HAP-1 (cell line): ENCODE data around the gene SFT2D3.

Source experiments
- DNase-seq, 2 experiments: peaks; one replicate each; pipeline ENCODE4 v3.0.0-alpha.2; 2016 to 2020; ENCODE audit warnings: low spot score in 2 of 2
- H3K27me3 ChIP-seq: fragments of 250-450 bp; sonication (Bioruptor Pico); 2 replicates; pipeline ENCODE4 v1.5.1; 2020; ENCODE audit warnings: low read depth, mild to moderate bottlenecking, moderate library complexity
- H3K36me3 ChIP-seq: fragments of 250-450 bp; sonication (Bioruptor Pico); replicated peaks from 2 replicates; pipeline ENCODE4 v1.5.1; 2020; ENCODE audit warnings: mild to moderate bottlenecking
- H3K4me1 ChIP-seq: fragments of 250-450 bp; sonication (Bioruptor Pico); 2 replicates; pipeline ENCODE4 v1.5.1; 2020; ENCODE audit warnings: mild to moderate bottlenecking
- H3K4me3 ChIP-seq: fragments of 250-450 bp; sonication (Bioruptor Pico); 2 replicates; pipeline ENCODE4 v1.5.1; 2020; ENCODE audit warnings: mild to moderate bottlenecking, moderate library complexity
- H3K9me3 ChIP-seq: fragments of 250-450 bp; sonication (Bioruptor Pico); 2 replicates; pipeline ENCODE4 v1.5.1; 2020; ENCODE audit warnings: mild to moderate bottlenecking, moderate library complexity
- in situ Hi-C: fragments of 300-500 bp; cut with MboI; formaldehyde crosslinking; loops from 3 replicates; pipeline ENCODE4 v1.14.3; 2020; ENCODE audit warnings: low sequenced_read_pairs, inconsistent platforms, mixed read lengths

Gene SFT2D3

GRCh38 chr2:127719301-127720218, 18.3 kb downstream of the SFT2D3 start:
- in situ Hi-C loops = no loop called here
- no peak overlapping the region for H3K4me3 ChIP-seq
- peaks cover 68% of the 10 kb centered on the region for H3K36me3 ChIP-seq
- DNase-seq = no peak
- no peaks in the 10 kb centered on the region for H3K9me3 ChIP-seq
- no peaks in the 10 kb centered on the region for H3K4me1 ChIP-seq
- H3K27me3 ChIP-seq = no peaks in the 10 kb centered on the region

DNA sequence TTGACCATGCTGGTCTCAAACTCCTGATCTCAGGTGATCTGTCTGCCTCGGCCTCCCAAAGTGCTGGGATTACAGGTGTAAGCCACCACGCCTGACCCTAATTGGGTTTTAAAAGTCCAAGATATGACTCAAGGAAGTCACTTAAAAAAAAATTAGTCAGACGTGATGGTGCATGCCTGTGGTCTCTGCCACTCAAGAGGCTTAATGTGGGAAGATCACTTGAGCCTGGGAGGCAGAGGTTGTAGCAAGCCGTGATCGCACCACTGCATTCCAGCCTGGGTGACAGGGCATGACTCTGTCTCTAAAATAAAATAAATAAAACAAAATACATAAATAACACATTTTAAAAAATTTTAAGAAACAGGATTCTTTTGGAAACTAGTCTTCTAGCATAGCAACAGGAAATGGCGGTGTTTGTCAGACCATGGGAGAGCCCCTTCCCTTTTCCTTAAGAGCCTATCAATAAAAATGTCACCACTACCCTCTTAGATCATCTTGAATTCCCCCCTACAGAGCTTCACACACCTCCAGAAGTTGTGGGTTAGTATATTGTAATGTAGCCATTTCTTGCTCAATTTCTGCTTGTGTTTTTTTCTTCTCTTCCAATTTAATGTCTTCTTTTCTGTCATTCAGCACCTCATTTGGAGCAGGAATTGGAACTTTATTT, 20.1 kb downstream of the SFT2D3 start:
- peaks cover 68% of the 10 kb centered on the region for H3K36me3 ChIP-seq
- DNase-seq = no peak
- no peak overlapping the region for H3K4me3 ChIP-seq
- in situ Hi-C loops = no loop called here
- no peaks in the 10 kb centered on the region for H3K9me3 ChIP-seq
- no peaks in the 10 kb centered on the region for H3K4me1 ChIP-seq
- H3K27me3 ChIP-seq = no peaks in the 10 kb centered on the region

DNA sequence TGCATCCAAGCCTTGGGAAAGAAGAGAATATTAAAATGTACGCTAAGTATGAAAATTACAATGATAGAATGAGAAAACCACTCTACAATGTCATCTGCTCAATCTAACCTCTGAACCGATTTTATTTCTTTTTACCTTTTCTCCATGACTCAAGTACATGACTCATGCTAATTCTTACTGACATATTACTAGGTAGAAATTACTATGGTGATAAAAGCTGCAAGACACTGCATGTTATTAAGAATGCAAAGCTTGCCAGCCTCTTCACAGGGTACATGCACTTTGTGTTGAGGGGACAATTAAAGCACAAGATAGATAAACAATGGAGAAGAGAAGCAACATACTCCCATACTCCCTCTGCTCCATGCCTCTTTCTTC, 20.7 kb downstream of the SFT2D3 start:
- H3K4me3 ChIP-seq = no peak overlapping the region
- in situ Hi-C loops = no loop called here
- H3K27me3 ChIP-seq = no peaks in the 10 kb centered on the region
- peaks cover 63% of the 10 kb centered on the region for H3K36me3 ChIP-seq
- H3K9me3 ChIP-seq = no peaks in the 10 kb centered on the region
- H3K4me1 ChIP-seq = no peaks in the 10 kb centered on the region
- no peak for DNase-seq

DNA sequence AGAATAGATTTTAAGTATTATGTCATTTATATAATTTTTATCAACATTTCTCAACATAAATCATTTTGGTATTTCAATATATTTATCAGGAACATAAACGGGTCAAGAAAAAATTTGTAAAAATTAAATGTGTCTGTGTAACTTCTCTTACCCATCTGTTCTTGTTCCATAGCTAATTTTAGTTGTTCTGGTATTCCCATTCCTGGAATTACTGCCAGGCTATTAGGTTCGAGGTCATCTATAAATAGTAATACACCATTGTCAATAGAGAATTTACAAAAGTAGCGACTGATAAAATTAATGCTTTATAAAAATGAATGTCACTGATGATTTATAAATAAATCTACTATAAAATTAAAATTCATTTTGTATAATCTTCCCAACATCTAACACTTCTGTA, 21.5 kb downstream of the SFT2D3 start:
- H3K9me3 ChIP-seq = no peaks in the 10 kb centered on the region
- no peak overlapping the region for H3K4me3 ChIP-seq
- in situ Hi-C loops = no loop called here
- H3K36me3 ChIP-seq = peaks cover 62% of the 10 kb centered on the region
- no peak for DNase-seq
- no peaks in the 10 kb centered on the region for H3K4me1 ChIP-seq
- H3K27me3 ChIP-seq = no peaks in the 10 kb centered on the region

GRCh38 chr2:127726158-127726880, 25.0 kb downstream of the SFT2D3 start:
- in situ Hi-C loops = no loop called here
- H3K27me3 ChIP-seq = no peaks in the 10 kb centered on the region

GRCh38 chr2:127733113-127733815, 32.0 kb downstream of the SFT2D3 start:
- H3K27me3 ChIP-seq = 0 out of 2 replicates have a peak, but pooled peaks cover 2% of the 10 kb centered on the region
- DNase-seq = no peak
- in situ Hi-C loops = no loop called here
- H3K9me3 ChIP-seq = no peaks in the 10 kb centered on the region
- peaks cover 5% of the 10 kb centered on the region; the same call in 1 of the 2 replicates for H3K36me3 ChIP-seq
- H3K4me1 ChIP-seq = peaks cover 2% of the 10 kb centered on the region; the same call in 1 of the 2 replicates
- H3K4me3 ChIP-seq = no peak overlapping the region

More at GRCh38 chr2:127726158-127726880, 25.0 kb downstream of the SFT2D3 start:
- Histone ChIP-seq H3K4me1 (peaks cover 2% of the 10 kb centered on the region; the same call in 1 of the 2 replicates), H3K36me3 (peaks cover 28% of the 10 kb centered on the region), H3K9me3 (no peaks in the 10 kb centered on the region), H3K4me3 (no peak overlapping the region)
- no peak for DNase-seq

DNA sequence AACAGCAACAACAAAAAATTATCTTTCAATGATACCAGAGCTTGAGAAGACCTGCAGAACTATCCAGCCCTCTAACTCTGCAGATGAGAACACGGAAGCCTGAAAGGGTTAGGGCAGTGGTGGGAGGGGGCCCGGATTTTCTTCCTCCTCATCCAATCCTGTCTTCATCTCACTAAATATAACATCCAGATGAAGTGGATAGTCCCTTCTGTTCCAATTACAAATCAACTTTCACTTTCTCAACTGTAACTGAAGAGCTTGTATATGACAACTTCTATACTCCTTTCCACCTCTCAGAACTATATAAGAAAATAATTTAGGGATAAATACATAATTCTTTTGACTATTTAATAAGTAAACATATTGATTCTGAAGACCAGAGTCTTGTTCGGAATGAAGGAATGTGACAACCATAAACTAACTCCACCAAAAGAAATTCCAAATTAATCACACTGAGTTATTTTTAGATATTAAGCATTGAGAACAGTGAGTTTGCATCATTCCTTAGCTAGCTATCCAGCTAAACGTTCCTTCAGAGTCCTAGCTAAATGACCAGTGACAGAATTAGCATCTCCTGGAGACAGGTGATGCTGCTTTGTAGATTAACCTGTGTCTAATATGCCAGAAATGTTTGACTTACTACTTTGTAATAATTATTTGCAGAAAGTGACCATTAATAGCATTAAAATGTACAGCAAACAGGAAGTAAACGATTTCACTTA, 32.7 kb downstream of the SFT2D3 start:
- Histone ChIP-seq H3K36me3 (peaks cover 5% of the 10 kb centered on the region; the same call in 1 of the 2 replicates), H3K9me3 (no peaks in the 10 kb centered on the region), H3K27me3 (0 out of 2 replicates have a peak, but pooled peaks cover 2% of the 10 kb centered on the region), H3K4me1 (peaks cover 2% of the 10 kb centered on the region; the same call in 1 of the 2 replicates), H3K4me3 (no peak overlapping the region)
- in situ Hi-C loops = no loop called here
- no peak for DNase-seq

- H3K4me3 ChIP-seq = no peak overlapping the region
- no peak for DNase-seq
- in situ Hi-C loops = no loop called here
- H3K4me1 ChIP-seq = no peaks in the 10 kb centered on the region
- H3K36me3 ChIP-seq = peaks cover 5% of the 10 kb centered on the region; the same call in 1 of the 2 replicates
- H3K27me3 ChIP-seq = 0 out of 2 replicates have a peak, but pooled peaks cover 2% of the 10 kb centered on the region
- H3K9me3 ChIP-seq = no peaks in the 10 kb centered on the region
These were observed 33.7 kb downstream of the SFT2D3 start for GRCh38 chr2:127735044-127735443.

DNA sequence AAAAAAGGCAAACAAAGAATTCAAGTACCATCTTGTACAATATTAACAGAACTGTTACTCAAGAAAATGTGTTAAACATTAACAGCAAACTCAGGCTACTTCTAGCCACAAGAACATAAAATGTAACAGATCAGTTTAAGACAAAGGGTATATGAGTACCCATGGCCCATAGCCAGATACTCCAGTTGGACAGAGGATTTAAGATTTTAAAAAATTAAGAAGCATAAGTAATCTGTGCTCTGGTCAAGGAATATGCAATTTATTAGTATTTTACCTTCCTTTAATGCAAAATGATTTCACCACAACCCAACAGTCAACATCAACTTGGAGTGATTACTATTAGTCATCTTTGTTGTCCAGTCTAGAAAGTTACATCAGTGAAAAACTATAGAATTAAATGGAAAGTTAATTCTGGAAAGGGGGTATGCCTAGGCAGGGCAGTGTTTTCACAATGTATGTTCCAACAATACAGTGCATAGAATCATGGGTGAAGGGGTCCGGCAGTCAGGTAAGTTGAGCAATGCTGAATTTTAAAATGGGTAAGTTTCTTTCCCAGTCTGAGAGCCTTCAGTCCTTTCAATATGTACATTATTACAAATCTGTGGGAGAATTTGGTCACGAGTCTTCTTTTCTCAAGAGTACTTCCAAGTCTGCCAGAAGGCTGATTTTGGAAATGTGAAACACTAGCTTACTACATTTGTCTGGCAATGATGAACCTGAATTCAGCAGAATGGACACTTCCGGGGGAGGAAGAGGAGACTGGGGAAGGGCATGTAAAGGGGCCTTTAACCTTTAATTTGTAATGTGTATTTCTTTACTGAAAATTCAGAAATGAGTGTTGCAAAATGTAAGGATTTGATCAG, 34.5 kb downstream of the SFT2D3 start:
- Histone ChIP-seq H3K9me3 (no peaks in the 10 kb centered on the region), H3K4me3 (no peak overlapping the region), H3K4me1 (no peaks in the 10 kb centered on the region), H3K27me3 (0 out of 2 replicates have a peak, but pooled peaks cover 2% of the 10 kb centered on the region), H3K36me3 (peaks cover 12% of the 10 kb centered on the region; the same call in 1 of the 2 replicates)
- no peak for DNase-seq
- in situ Hi-C loops = no loop called here

GRCh38 chr2:127737892-127738291, 36.6 kb downstream of the SFT2D3 start:
- H3K36me3 ChIP-seq = peaks cover 13% of the 10 kb centered on the region; the same call in 1 of the 2 replicates
- no peaks in the 10 kb centered on the region for H3K9me3 ChIP-seq
- in situ Hi-C loops = no loop called here
- no peak overlapping the region for H3K4me3 ChIP-seq
- 0 out of 2 replicates have a peak, but pooled peaks cover 2% of the 10 kb centered on the region for H3K27me3 ChIP-seq
- no peaks in the 10 kb centered on the region for H3K4me1 ChIP-seq
- no peak for DNase-seq

DNA sequence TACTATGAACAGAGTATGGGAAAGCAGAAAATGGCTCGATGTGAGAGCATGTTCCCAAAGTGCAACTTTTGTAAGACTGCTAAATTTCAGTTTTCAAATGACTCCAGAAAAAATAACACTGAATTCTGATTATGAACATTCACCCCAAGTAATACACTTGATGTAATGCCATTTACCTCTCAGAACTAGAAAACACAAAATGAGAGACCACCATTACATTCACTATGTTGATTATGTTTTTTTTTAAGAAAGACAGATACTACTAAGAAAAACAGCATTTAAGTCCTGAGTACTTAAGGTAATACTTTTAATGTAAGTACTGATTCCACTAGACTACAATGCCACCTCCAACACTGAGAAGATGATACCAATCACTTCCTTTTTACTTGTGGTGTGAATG, 38.5 kb downstream of the SFT2D3 start:
- in situ Hi-C loops = no loop called here
- Histone ChIP-seq H3K36me3 (peaks cover 23% of the 10 kb centered on the region), H3K4me1 (peaks cover 8% of the 10 kb centered on the region), H3K9me3 (no peaks in the 10 kb centered on the region), H3K27me3 (no peaks in the 10 kb centered on the region), H3K4me3 (no peak overlapping the region)
- no peak for DNase-seq
